PFSK-1 (cell line): ENCODE results near the gene PODXL2.

Experiments
- FOXP2 ChIP-seq: optimal IDR thresholded peaks from 2 replicates; pipeline ENCODE3; 2011; ENCODE audit warnings: borderline replicate concordance, control low read depth, inconsistent platforms; ENCODE audit not compliant: insufficient read depth; ENCODE audit errors: extremely low read length, extremely low read depth
- POLR2AphosphoS5 ChIP-seq: IDR thresholded peaks from 2 replicates; pipeline ENCODE4 v1.6.1; 2012; ENCODE audit warnings: low read depth, mild to moderate bottlenecking, control low read depth, low read length, moderate library complexity
- REST ChIP-seq, 2 experiments: IDR thresholded peaks; 2 replicates each; pipeline versions ENCODE4 v1.6.1 to v1.8.0; 2011 to 2012; ENCODE audit warnings: low read depth in 2 of 2, low read length in 2 of 2, control low read depth in 1 of 2, inconsistent platforms in 1 of 2, mild to moderate bottlenecking in 1 of 2, moderate library complexity in 1 of 2; ENCODE audit not compliant: insufficient read depth in 1 of 2
- SIN3A ChIP-seq: IDR thresholded peaks from 2 replicates; pipeline ENCODE4 v1.6.1; 2012; ENCODE audit warnings: mild to moderate bottlenecking, low read length, moderate library complexity, borderline replicate concordance; ENCODE audit not compliant: insufficient read depth
- TAF1 ChIP-seq: IDR thresholded peaks from 2 replicates; pipeline ENCODE4 v1.6.1; 2012; ENCODE audit warnings: low read length, control low read depth, borderline replicate concordance; ENCODE audit not compliant: insufficient read depth

PODXL2 gene

GRCh38 chr3:127668906-127669305 is 39.9 kb downstream of the PODXL2 start:
- no peak for TF ChIP-seq POLR2AphosphoS5
- no peak for TF ChIP-seq TAF1
- no peak for TF ChIP-seq REST (IDR thresholded peaks at IDR 0.05; ENCODE audit: insufficient read depth in 1 of 2, low read depth in 2 of 2, low read length in 2 of 2)
- no peak for TF ChIP-seq FOXP2
- no peak for TF ChIP-seq SIN3A

- TF ChIP-seq FOXP2 = no peak
- no peak for TF ChIP-seq SIN3A
- no peak for TF ChIP-seq TAF1
- TF ChIP-seq POLR2AphosphoS5 = no peak
- TF ChIP-seq REST (IDR thresholded peaks at IDR 0.05; ENCODE audit: insufficient read depth in 1 of 2, low read depth in 2 of 2, low read length in 2 of 2) = no peak
These were observed 40.7 kb downstream of the PODXL2 start for GRCh38 chr3:127669541-127670228.

DNA sequence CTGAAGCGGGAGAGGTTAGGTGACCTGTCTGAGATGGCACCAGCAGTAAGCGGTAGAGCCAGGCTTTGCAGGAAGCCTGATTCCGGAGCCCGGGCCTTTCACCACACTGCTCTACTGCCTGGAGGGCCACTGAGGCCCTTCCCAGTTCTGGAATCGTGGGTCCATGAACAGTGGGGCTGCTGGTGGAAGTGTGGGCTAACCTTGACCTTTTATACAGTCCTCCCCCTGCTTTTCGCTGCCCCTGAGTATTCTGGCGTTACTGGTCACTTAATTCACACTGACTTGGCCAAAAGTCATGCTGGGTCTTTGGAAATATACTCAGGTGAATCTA is 41.2 kb downstream of the PODXL2 start:
- TF ChIP-seq POLR2AphosphoS5 = no peak
- TF ChIP-seq FOXP2 = no peak
- no peak for TF ChIP-seq SIN3A
- no peak for TF ChIP-seq REST (IDR thresholded peaks at IDR 0.05; ENCODE audit: insufficient read depth in 1 of 2, low read depth in 2 of 2, low read length in 2 of 2)
- no peak for TF ChIP-seq TAF1

DNA sequence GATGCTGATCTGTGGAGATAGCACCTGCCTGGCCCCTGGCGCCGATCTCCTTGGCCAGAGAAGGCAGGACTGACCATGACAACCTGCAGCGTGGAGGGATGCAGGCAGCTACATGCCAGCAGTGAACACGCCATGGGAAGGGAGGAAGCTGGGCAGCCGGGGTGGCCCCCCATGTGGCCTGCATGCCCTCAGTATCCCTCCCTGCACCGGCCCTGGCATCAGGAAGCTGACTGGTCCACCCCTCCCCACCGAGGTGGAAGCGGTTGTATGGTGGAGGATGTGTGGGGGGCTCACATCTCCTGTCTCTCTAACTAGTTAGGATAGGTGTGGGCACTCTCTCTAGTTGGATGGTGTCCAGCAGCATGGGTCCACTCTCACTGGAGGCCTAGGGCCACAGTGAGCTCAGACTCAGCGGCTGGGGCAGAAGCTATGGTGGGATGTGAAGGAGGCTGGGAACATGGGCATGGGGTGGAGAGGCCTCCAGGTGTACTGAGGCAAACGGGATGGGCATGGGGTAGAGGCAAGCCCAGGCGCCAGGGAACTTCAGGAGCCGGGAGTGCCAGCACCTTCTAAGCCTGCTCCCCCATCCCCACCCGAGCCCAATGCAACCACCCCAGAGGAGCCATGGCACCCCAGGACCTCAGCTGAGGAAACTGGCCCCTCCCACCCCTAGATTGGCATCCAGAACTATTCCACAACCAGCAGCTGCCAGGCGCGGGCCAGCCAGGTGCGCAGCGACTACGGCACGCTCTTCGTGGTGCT is 42.0 kb downstream of the PODXL2 start:
- TF ChIP-seq TAF1 (no peak), REST (IDR thresholded peaks at IDR 0.05; ENCODE audit: insufficient read depth in 1 of 2, low read depth in 2 of 2, low read length in 2 of 2) (no peak), SIN3A (no peak), POLR2AphosphoS5 (no peak), FOXP2 (no peak)
